ENCODE results near the gene UBE2F. TPM values are rescaled to one million over a fixed set of nuclear protein-coding genes. Genes with fewer than 3 reads are reported as not detected.

UBE2F gene
- total RNA-seq, 1 donor from 2014 or later = 56.8 TPM

GRCh38 chr2:238075397-238075796, 108.6 kb downstream of the UBE2F start:
- TF ChIP-seq CTCF (conservative IDR thresholded peaks at IDR 0.05) = no peak
- Mint-ChIP-seq H3K36me3 (ENCODE audit: low read depth) (peaks cover 52% of the 10 kb centered on the region), H3K27ac (ENCODE audit: unreplicated experiment) (no peak overlapping the region), H3K27me3 (ENCODE audit: low read depth) (no peaks in the 10 kb centered on the region), H3K4me1 (no peaks in the 10 kb centered on the region), H3K4me3 (no peak overlapping the region), H3K9me3 (peaks cover 10% of the 10 kb centered on the region)
- DNase-seq (ENCODE audit: low read depth, low spot score) = no peak

GRCh38 chr2:238077292-238077691, 110.5 kb downstream of the UBE2F start:
- TF ChIP-seq CTCF (conservative IDR thresholded peaks at IDR 0.05) = no peak
- no peak for DNase-seq (ENCODE audit: low read depth, low spot score)
- no peak overlapping the region for H3K4me3 Mint-ChIP-seq
- no peaks in the 10 kb centered on the region for H3K4me1 Mint-ChIP-seq
- H3K9me3 Mint-ChIP-seq = peaks cover 10% of the 10 kb centered on the region
- peaks cover 50% of the 10 kb centered on the region for H3K36me3 Mint-ChIP-seq (ENCODE audit: low read depth)
- H3K27ac Mint-ChIP-seq (ENCODE audit: unreplicated experiment) = no peak overlapping the region
- no peaks in the 10 kb centered on the region for H3K27me3 Mint-ChIP-seq (ENCODE audit: low read depth)

GRCh38 chr2:238079874-238080327, 113.1 kb downstream of the UBE2F start:
- no peak for TF ChIP-seq CTCF (conservative IDR thresholded peaks at IDR 0.05)
- Mint-ChIP-seq H3K9me3 (peaks cover 5% of the 10 kb centered on the region), H3K27me3 (ENCODE audit: low read depth) (no peaks in the 10 kb centered on the region), H3K4me1 (no peaks in the 10 kb centered on the region), H3K36me3 (ENCODE audit: low read depth) (peaks cover 33% of the 10 kb centered on the region), H3K4me3 (no peak overlapping the region), H3K27ac (ENCODE audit: unreplicated experiment) (no peak overlapping the region)
- DNase-seq (ENCODE audit: low read depth, low spot score) = no peak

GRCh38 chr2:238080518-238080917, 113.7 kb downstream of the UBE2F start:
- Mint-ChIP-seq H3K36me3 (ENCODE audit: low read depth) (peaks cover 30% of the 10 kb centered on the region), H3K9me3 (peaks cover 5% of the 10 kb centered on the region), H3K27ac (ENCODE audit: unreplicated experiment) (no peak overlapping the region), H3K27me3 (ENCODE audit: low read depth) (no peaks in the 10 kb centered on the region), H3K4me3 (no peak overlapping the region), H3K4me1 (no peaks in the 10 kb centered on the region)
- no peak for TF ChIP-seq CTCF (conservative IDR thresholded peaks at IDR 0.05)
- no peak for DNase-seq (ENCODE audit: low read depth, low spot score)

- no peaks in the 10 kb centered on the region for H3K4me1 Mint-ChIP-seq
- peaks cover 36% of the 10 kb centered on the region for H3K36me3 Mint-ChIP-seq (ENCODE audit: low read depth)
- TF ChIP-seq CTCF (conservative IDR thresholded peaks at IDR 0.05) = no peak
- peak overlapping the region; percentile 44 for H3K27ac Mint-ChIP-seq (ENCODE audit: unreplicated experiment)
- no peak for DNase-seq (ENCODE audit: low read depth, low spot score)
- no peak overlapping the region for H3K4me3 Mint-ChIP-seq
- H3K9me3 Mint-ChIP-seq = peaks cover 5% of the 10 kb centered on the region
- no peaks in the 10 kb centered on the region for H3K27me3 Mint-ChIP-seq (ENCODE audit: low read depth)
These were observed 114.3 kb downstream of the UBE2F start for GRCh38 chr2:238081150-238081549.

GRCh38 chr2:238081561-238081960, 114.7 kb downstream of the UBE2F start:
- Mint-ChIP-seq H3K27me3 (ENCODE audit: low read depth) (no peaks in the 10 kb centered on the region), H3K4me1 (no peaks in the 10 kb centered on the region), H3K36me3 (ENCODE audit: low read depth) (peaks cover 35% of the 10 kb centered on the region), H3K9me3 (peaks cover 5% of the 10 kb centered on the region), H3K4me3 (no peak overlapping the region), H3K27ac (ENCODE audit: unreplicated experiment) (no peak overlapping the region)
- DNase-seq (ENCODE audit: low read depth, low spot score) = no peak
- no peak for TF ChIP-seq CTCF (conservative IDR thresholded peaks at IDR 0.05)

Measured in neural crest cell (in vitro differentiated cells).